Pancreas (tissue), 10 donors: ENCODE results near the gene LRRC18. TPM values are rescaled to one million over a fixed set of nuclear protein-coding genes. Genes with fewer than 3 reads are reported as not detected.

Source experiments
- ATAC-seq, 4 donors: fragments of 200-7000 bp; cut with Tn5 transposase; one replicate each; pipeline versions ENCODE4 v1.8.0 to v1.9.1; 2020; ENCODE audit warnings: mild to moderate bottlenecking in 4 of 4, moderate library complexity in 4 of 4
- DNase-seq, 6 donors: peaks; one replicate each; pipeline ENCODE4 v3.0.0-alpha.2; 2020
- FAIRE-seq: peaks from 2 replicates; lab custom pipeline; 2012; peaks lifted over from hg19 to GRCh38; lab: Jason Lieb, UNC
- H3K27ac ChIP-seq, 4 donors: fragments of 200-600 bp; sonication (generic); 1 replicate in 3 of 4; 2 replicates in 1 of 4; pipeline versions ENCODE4 v1.5.0 to v1.8.0; 2020
- H3K27me3 ChIP-seq, 4 donors: fragments of 200-600 bp; one replicate each; pipeline ENCODE4 v1.8.0; 2021
- H3K36me3 ChIP-seq, 3 donors: fragments of 200-600 bp; sonication (generic) in 1 of 3; one replicate each; pipeline versions ENCODE4 v1.5.0 to v1.8.0; 2020 to 2021
- H3K4me1 ChIP-seq, 3 donors: fragments of 200-600 bp; one replicate each; pipeline ENCODE4 v1.8.0; 2021
- H3K4me3 ChIP-seq, 4 donors: fragments of 200-600 bp; sonication (generic) in 2 of 4; one replicate each; pipeline versions ENCODE4 v1.5.0 to v1.8.0; 2020 to 2021
- H3K9me3 ChIP-seq, 4 donors: fragments of 200-600 bp; one replicate each; pipeline ENCODE4 v1.8.0; 2021
- CTCF ChIP-seq, 4 donors: fragments of 200-600 bp; sonication (generic) in 3 of 4; IDR thresholded peaks; one replicate each; pipeline versions ENCODE4 v1.5.0 to v1.8.0; 2021; ENCODE audit warnings: antibody characterized with exemption in 4 of 4
- WGBS, 2 donors: extraction: QIAGEN DNeasy Blood & Tissue Kit; methylation state at CpG; one replicate each; pipeline ENCODE4 v1.1.7; 2013; 5-methylcytosine and 5-hydroxymethylcytosine counted together
- intact Hi-C, 3 donors: fragments of 100-400 bp; cut with DNase I; formaldehyde crosslinking; loops; one replicate each; pipeline versions ENCODE4 v1.11.1 to v1.14.2; 2022
- polyA plus RNA-seq, 2 donors: library from polyadenylated mRNA; stranded (reverse); fragments of 200-250 nt; gene quantifications; one replicate each; pipeline ENCODE4 v1.2.3, GENCODE V29; 2013
- total RNA-seq, 6 donors: library from RNA; stranded (reverse); fragmentation: NEBNext Ultra II Directional in 4 of 6; extraction: Animal tissue kit (Norgen Biotek cat#: 25700) in 4 of 6; gene quantifications; one replicate each; pipeline versions ENCODE4 v1.2.1 to v1.2.4, GENCODE V29; 2021 to 2023
- donor health status: healthy with polysubstance abuse.
- donor health status: DM: no; HTN: no; CAD: no; lungs with moderate emphysema.
- donor health status: DM: no; HTN: no; CAD: no.
- donor health status: control.
- donor health status: control.
- donor health status: Bipolar disorder and iron deficiency.
- donor health status: DM: yes; HTN: yes; CAD: no.
- donor health status: DM: no; HTN: no; CAD: no.
- donor health status: DM: no; HTN: no; CAD: no.
- donor health status: DM: yes; HTN: yes; CAD: no.

LRRC18 gene
- total and polyA plus RNA-seq, 8 donors, result not detected

- no peaks in the 10 kb centered on the region for H3K27me3 ChIP-seq
- no peak overlapping the region for H3K4me3 ChIP-seq
- WGBS, 2 donors, result 72 to 84% methylated on average over 1 of the region's 1 CpG
- FAIRE-seq (no peak), ATAC-seq (no peak), DNase-seq (no peak)
- TF ChIP-seq CTCF (IDR thresholded peaks at IDR 0.05), result no peak
- H3K36me3 ChIP-seq, result no peaks in the 10 kb centered on the region
- H3K4me1 ChIP-seq, result no peaks in the 10 kb centered on the region
- H3K27ac ChIP-seq, result no peak overlapping the region
- intact Hi-C loops, result no loop called here
- no peaks in the 10 kb centered on the region for H3K9me3 ChIP-seq
These were observed 24.4 kb upstream of the LRRC18 start for GRCh38 chr10:48964038-48964437.

- FAIRE-seq (no peak), ATAC-seq (no peak), DNase-seq (no peak)
- H3K4me1 ChIP-seq, result no peaks in the 10 kb centered on the region
- H3K36me3 ChIP-seq, result no peaks in the 10 kb centered on the region
- no peak for TF ChIP-seq CTCF (IDR thresholded peaks at IDR 0.05)
- intact Hi-C loops, result no loop called here
- no peaks in the 10 kb centered on the region for H3K9me3 ChIP-seq
- 84% methylated on average over 1 of the region's 1 CpG for WGBS, 2 donors
- no peak overlapping the region for H3K4me3 ChIP-seq
- H3K27me3 ChIP-seq, result no peaks in the 10 kb centered on the region
- H3K27ac ChIP-seq, result no peak overlapping the region
These were observed 19.1 kb upstream of the LRRC18 start for GRCh38 chr10:48958598-48959190.

- no peak overlapping the region for H3K27ac ChIP-seq
- FAIRE-seq, result no peak
- H3K27me3 ChIP-seq, result no peaks in the 10 kb centered on the region
- ATAC-seq, result no peak
- H3K9me3 ChIP-seq, result no peaks in the 10 kb centered on the region
- intact Hi-C loops, result no loop called here
- WGBS, 2 donors, result 78 to 85% methylated on average over 16 of the region's 16 CpGs
- no peaks in the 10 kb centered on the region for H3K36me3 ChIP-seq
- no peak for TF ChIP-seq CTCF (IDR thresholded peaks at IDR 0.05)
- H3K4me3 ChIP-seq, result no peak overlapping the region
- no peak for DNase-seq
- no peaks in the 10 kb centered on the region for H3K4me1 ChIP-seq
These were observed 17.9 kb upstream of the LRRC18 start for GRCh38 chr10:48957361-48958151.

GRCh38 chr10:48951707-48952106 is 12.1 kb upstream of the LRRC18 start:
- FAIRE-seq (no peak), ATAC-seq (no peak), DNase-seq (no peak)
- 68 to 69% methylated on average over 7 of the region's 7 CpGs for WGBS, 2 donors
- no peak for TF ChIP-seq CTCF (IDR thresholded peaks at IDR 0.05)
- Histone ChIP-seq H3K27me3 (no peaks in the 10 kb centered on the region), H3K36me3 (no peaks in the 10 kb centered on the region), H3K27ac (no peak overlapping the region), H3K4me3 (no peak overlapping the region), H3K4me1 (no peaks in the 10 kb centered on the region), H3K9me3 (no peaks in the 10 kb centered on the region)
- intact Hi-C loops, result no loop called here

- Histone ChIP-seq H3K36me3 (no peaks in the 10 kb centered on the region), H3K4me3 (no peak overlapping the region), H3K27me3 (no peaks in the 10 kb centered on the region), H3K4me1 (no peaks in the 10 kb centered on the region), H3K27ac (no peak overlapping the region), H3K9me3 (no peaks in the 10 kb centered on the region)
- TF ChIP-seq CTCF (IDR thresholded peaks at IDR 0.05), result no peak
- FAIRE-seq (no peak), DNase-seq (no peak), ATAC-seq (no peak)
- WGBS, 2 donors, result 83 to 85% methylated on average over 2 of the region's 2 CpGs
- intact Hi-C loops, result no loop called here
These were observed 8.9 kb upstream of the LRRC18 start for GRCh38 chr10:48948470-48949037.
